Liver (tissue), 9 donors: Measurements from ENCODE around the gene FER. TPM values are rescaled to one million over a fixed set of nuclear protein-coding genes. Genes with fewer than 3 reads are reported as not detected.

Source experiments
- DNase-seq: peaks from one replicate; pipeline ENCODE4 v3.0.0-alpha.2; 2017; ENCODE audit warnings: low spot score
- H3K27ac ChIP-seq, 2 donors: one replicate each; pipeline ENCODE4 v1.7.0; 2013; ENCODE audit warnings: inconsistent platforms in 2 of 2, low read length in 2 of 2, control low read depth in 1 of 2, low read depth in 1 of 2, mild to moderate bottlenecking in 1 of 2
- H3K27me3 ChIP-seq, 4 donors: one replicate each; pipeline versions ENCODE4 v1.6.1 to v1.7.0; 2013; ENCODE audit warnings: low read length in 3 of 4, inconsistent platforms in 1 of 4, mild to moderate bottlenecking in 1 of 4, moderate library complexity in 1 of 4; ENCODE audit not compliant: control insufficient read depth in 4 of 4, insufficient read depth in 4 of 4
- H3K36me3 ChIP-seq, 4 donors: one replicate each; pipeline versions ENCODE4 v1.6.1 to v1.7.0; 2013; ENCODE audit warnings: low read length in 3 of 4, mild to moderate bottlenecking in 3 of 4, low read depth in 1 of 4, moderate library complexity in 1 of 4; ENCODE audit not compliant: control insufficient read depth in 4 of 4, insufficient read depth in 3 of 4
- H3K4me1 ChIP-seq, 4 donors: one replicate each; pipeline versions ENCODE4 v1.6.1 to v1.7.0; 2013; ENCODE audit warnings: low read length in 3 of 4, mild to moderate bottlenecking in 3 of 4, moderate library complexity in 1 of 4; ENCODE audit not compliant: control insufficient read depth in 4 of 4, insufficient read depth in 4 of 4
- H3K4me3 ChIP-seq, 3 donors: one replicate each; pipeline versions ENCODE4 v1.6.1 to v1.7.0; 2013; ENCODE audit warnings: low read length in 3 of 3, control low read depth in 1 of 3, low read depth in 1 of 3, mild to moderate bottlenecking in 1 of 3
- H3K9ac ChIP-seq, 2 donors: one replicate each; pipeline ENCODE4 v1.7.0; 2013; ENCODE audit warnings: low read length in 2 of 2, mild to moderate bottlenecking in 2 of 2, moderate library complexity in 2 of 2, control low read depth in 1 of 2, low read depth in 1 of 2
- H3K9me3 ChIP-seq, 4 donors: one replicate each; pipeline versions ENCODE4 v1.6.1 to v1.7.0; 2013; ENCODE audit warnings: low read length in 3 of 4; ENCODE audit not compliant: control insufficient read depth in 4 of 4
- EGR1 ChIP-seq, 2 donors: IDR thresholded peaks; 2 replicates each; pipeline ENCODE4 v1.6.1; 2016 to 2018; ENCODE audit warnings: antibody characterized with exemption in 2 of 2, low read depth in 2 of 2
- FOXA2 ChIP-seq: IDR thresholded peaks from 2 replicates; pipeline ENCODE4 v1.6.1; 2016; ENCODE audit warnings: antibody characterized with exemption
- GABPA ChIP-seq, 2 donors: IDR thresholded peaks in 1 of 2; conservative IDR thresholded peaks in 1 of 2; 2 replicates each; pipeline ENCODE4 v1.6.1; 2016; ENCODE audit warnings: antibody characterized with exemption in 2 of 2, mild to moderate bottlenecking in 1 of 2, moderate library complexity in 1 of 2
- HNF4A ChIP-seq, 2 donors: conservative IDR thresholded peaks; 2 replicates each; pipeline ENCODE4 v1.6.1; 2016; ENCODE audit warnings: antibody characterized with exemption in 2 of 2, mild to moderate bottlenecking in 2 of 2
- HNF4G ChIP-seq: IDR thresholded peaks from 2 replicates; pipeline ENCODE4 v1.6.1; 2016; ENCODE audit warnings: antibody characterized with exemption
- JUND ChIP-seq, 2 donors: IDR thresholded peaks; 2 replicates each; pipeline ENCODE4 v1.6.1; 2016; ENCODE audit warnings: antibody characterized with exemption in 2 of 2
- NR2F2 ChIP-seq: IDR thresholded peaks from 2 replicates; pipeline ENCODE4 v1.6.1; 2016; ENCODE audit warnings: antibody characterized with exemption
- RAD21 ChIP-seq, 2 donors: IDR thresholded peaks; 2 replicates each; pipeline ENCODE4 v1.6.1; 2016; ENCODE audit warnings: antibody characterized with exemption in 2 of 2, mild to moderate bottlenecking in 2 of 2
- RXRA ChIP-seq, 2 donors: IDR thresholded peaks; 2 replicates each; pipeline ENCODE4 v1.6.1; 2017 to 2018; ENCODE audit warnings: antibody characterized with exemption in 2 of 2, mild to moderate bottlenecking in 1 of 2
- SP1 ChIP-seq: IDR thresholded peaks from 2 replicates; pipeline ENCODE4 v1.6.1; 2018; ENCODE audit warnings: antibody characterized with exemption, mild to moderate bottlenecking
- TAF1 ChIP-seq: conservative IDR thresholded peaks from 2 replicates; pipeline ENCODE4 v1.6.1; 2016; ENCODE audit warnings: antibody characterized with exemption, mild to moderate bottlenecking
- YY1 ChIP-seq: IDR thresholded peaks from 2 replicates; pipeline ENCODE4 v1.6.1; 2016; ENCODE audit warnings: antibody characterized with exemption, mild to moderate bottlenecking
- polyA plus RNA-seq, 2 donors: library from polyadenylated mRNA; stranded (reverse) in 1 of 2; unstranded in 1 of 2; fragments of 200-250 nt in 1 of 2; fragments of >200 nt in 1 of 2; fragmentation: Nextera tagmentation in 1 of 2; extraction: Ambion mirVana in 1 of 2; gene quantifications; one replicate each; pipeline versions ENCODE4 v1.2.1 to v1.2.3, GENCODE V29; 2013 to 2015
- total RNA-seq, 2 donors: library from RNA; depleted of rRNA; stranded (reverse); fragments of >200 nt; gene quantifications; one replicate each; pipeline ENCODE4 v1.2.3, GENCODE V29; 2014
- TF ChIP-seq, protein P1 (sequence below): IDR thresholded peaks from 2 replicates; pipeline ENCODE4 v1.6.1; 2016; ENCODE audit warnings: antibody characterized with exemption
- TF ChIP-seq, protein P2 (sequence below): IDR thresholded peaks from 2 replicates; pipeline ENCODE4 v1.6.1; 2016; ENCODE audit warnings: antibody characterized with exemption, mild to moderate bottlenecking
- TF ChIP-seq, protein P3 (sequence below): fragments of 150-350 bp; IDR thresholded peaks from 2 replicates; pipeline ENCODE4 v1.5.1; 2017; ENCODE audit warnings: improper control_type of control experiment, low read depth, low read length; ENCODE audit not compliant: missing input control
- TF ChIP-seq, protein P4 (sequence below): IDR thresholded peaks from 2 replicates; pipeline ENCODE4 v1.6.1; 2016; ENCODE audit warnings: antibody characterized with exemption
- TF ChIP-seq, protein P5 (sequence below): IDR thresholded peaks from 2 replicates; pipeline ENCODE4 v1.6.1; 2016; ENCODE audit warnings: antibody characterized with exemption
- donor health status: healthy.
- donor health status: healthy.
- donor health status: healthy.
- donor health status: healthy.
- donor health status: healthy.

Gene FER
- total and polyA plus RNA-seq, 4 donors = 0.83 to 9.8 (median 5.9) TPM

DNA sequence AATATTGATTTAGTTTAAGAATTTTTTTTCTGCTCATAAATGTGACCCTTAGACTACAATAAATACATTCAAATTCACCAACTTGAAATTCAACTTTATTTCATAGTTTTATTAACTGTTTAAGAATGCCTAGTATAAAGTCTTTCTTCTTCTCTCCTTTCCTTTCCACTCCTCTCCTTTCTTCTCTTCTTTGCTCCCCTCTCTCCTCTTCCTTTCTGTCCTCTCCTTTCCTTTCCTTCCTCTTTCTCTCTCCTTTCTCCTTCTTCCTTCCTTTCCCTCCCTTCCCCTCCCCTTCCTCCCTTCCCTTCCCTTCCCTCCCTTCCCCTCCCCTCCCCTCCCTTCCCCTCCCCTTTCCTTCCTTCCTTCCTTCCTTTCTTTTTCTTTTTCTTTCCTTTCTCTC is 150.6 kb downstream of the FER start:
- H3K36me3 ChIP-seq = peaks cover 0 to 2% (median 0%) of the 10 kb centered on the region in 4 donors
- H3K27ac ChIP-seq = no peak overlapping the region
- no peaks in the 10 kb centered on the region for H3K27me3 ChIP-seq
- H3K4me1 ChIP-seq = no peaks in the 10 kb centered on the region
- TF ChIP-seq SP1 (no peak), RAD21 (IDR thresholded peaks at IDR 0.05) (no peak), TAF1 (no peak), EGR1 (IDR thresholded peaks at IDR 0.05; ENCODE audit: low read depth in 2 of 2) (no peak), GABPA (IDR thresholded peaks at IDR 0.05 in 1 of 2, conservative IDR thresholded peaks at IDR 0.05 in 1 of 2) (no peak), RXRA (IDR thresholded peaks at IDR 0.05) (no peak), JUND (IDR thresholded peaks at IDR 0.05) (no peak)
- TF ChIP-seq, protein P1, sequence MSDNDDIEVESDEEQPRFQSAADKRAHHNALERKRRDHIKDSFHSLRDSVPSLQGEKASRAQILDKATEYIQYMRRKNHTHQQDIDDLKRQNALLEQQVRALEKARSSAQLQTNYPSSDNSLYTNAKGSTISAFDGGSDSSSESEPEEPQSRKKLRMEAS = no peak
- TF ChIP-seq, protein P2, sequence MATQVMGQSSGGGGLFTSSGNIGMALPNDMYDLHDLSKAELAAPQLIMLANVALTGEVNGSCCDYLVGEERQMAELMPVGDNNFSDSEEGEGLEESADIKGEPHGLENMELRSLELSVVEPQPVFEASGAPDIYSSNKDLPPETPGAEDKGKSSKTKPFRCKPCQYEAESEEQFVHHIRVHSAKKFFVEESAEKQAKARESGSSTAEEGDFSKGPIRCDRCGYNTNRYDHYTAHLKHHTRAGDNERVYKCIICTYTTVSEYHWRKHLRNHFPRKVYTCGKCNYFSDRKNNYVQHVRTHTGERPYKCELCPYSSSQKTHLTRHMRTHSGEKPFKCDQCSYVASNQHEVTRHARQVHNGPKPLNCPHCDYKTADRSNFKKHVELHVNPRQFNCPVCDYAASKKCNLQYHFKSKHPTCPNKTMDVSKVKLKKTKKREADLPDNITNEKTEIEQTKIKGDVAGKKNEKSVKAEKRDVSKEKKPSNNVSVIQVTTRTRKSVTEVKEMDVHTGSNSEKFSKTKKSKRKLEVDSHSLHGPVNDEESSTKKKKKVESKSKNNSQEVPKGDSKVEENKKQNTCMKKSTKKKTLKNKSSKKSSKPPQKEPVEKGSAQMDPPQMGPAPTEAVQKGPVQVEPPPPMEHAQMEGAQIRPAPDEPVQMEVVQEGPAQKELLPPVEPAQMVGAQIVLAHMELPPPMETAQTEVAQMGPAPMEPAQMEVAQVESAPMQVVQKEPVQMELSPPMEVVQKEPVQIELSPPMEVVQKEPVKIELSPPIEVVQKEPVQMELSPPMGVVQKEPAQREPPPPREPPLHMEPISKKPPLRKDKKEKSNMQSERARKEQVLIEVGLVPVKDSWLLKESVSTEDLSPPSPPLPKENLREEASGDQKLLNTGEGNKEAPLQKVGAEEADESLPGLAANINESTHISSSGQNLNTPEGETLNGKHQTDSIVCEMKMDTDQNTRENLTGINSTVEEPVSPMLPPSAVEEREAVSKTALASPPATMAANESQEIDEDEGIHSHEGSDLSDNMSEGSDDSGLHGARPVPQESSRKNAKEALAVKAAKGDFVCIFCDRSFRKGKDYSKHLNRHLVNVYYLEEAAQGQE = no peak
- TF ChIP-seq, protein P3, sequence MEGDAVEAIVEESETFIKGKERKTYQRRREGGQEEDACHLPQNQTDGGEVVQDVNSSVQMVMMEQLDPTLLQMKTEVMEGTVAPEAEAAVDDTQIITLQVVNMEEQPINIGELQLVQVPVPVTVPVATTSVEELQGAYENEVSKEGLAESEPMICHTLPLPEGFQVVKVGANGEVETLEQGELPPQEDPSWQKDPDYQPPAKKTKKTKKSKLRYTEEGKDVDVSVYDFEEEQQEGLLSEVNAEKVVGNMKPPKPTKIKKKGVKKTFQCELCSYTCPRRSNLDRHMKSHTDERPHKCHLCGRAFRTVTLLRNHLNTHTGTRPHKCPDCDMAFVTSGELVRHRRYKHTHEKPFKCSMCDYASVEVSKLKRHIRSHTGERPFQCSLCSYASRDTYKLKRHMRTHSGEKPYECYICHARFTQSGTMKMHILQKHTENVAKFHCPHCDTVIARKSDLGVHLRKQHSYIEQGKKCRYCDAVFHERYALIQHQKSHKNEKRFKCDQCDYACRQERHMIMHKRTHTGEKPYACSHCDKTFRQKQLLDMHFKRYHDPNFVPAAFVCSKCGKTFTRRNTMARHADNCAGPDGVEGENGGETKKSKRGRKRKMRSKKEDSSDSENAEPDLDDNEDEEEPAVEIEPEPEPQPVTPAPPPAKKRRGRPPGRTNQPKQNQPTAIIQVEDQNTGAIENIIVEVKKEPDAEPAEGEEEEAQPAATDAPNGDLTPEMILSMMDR = no peak
- H3K9ac ChIP-seq = no peak overlapping the region
- no peaks in the 10 kb centered on the region for H3K9me3 ChIP-seq
- no peak overlapping the region for H3K4me3 ChIP-seq
- DNase-seq = no peak

DNA sequence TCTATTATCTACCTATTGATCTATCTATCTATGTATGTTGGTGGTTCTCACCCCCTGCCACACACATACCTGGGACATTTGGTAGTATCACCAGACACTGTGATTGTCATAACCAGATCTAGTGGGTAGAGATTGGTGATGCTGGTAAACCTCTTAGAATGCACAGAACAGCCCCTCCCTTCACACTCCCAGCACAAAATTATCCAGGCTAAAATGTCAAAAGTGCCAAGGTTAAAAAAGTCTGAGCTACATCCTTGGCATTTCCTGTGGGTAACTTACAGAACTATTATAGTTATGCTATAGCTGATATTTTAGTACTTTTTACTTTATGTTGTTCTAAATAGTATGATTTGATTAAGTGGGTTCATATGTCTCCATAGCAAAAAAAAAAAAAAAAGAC is 151.0 kb downstream of the FER start:
- no peak overlapping the region for H3K27ac ChIP-seq
- no peak overlapping the region for H3K9ac ChIP-seq
- no peak for DNase-seq
- no peak overlapping the region for H3K4me3 ChIP-seq
- no peaks in the 10 kb centered on the region for H3K27me3 ChIP-seq
- TF ChIP-seq JUND (IDR thresholded peaks at IDR 0.05) (no peak), FOXA2 (no peak), HNF4G (no peak), NR2F2 (no peak), YY1 (no peak), GABPA (IDR thresholded peaks at IDR 0.05 in 1 of 2, conservative IDR thresholded peaks at IDR 0.05 in 1 of 2) (no peak), HNF4A (conservative IDR thresholded peaks at IDR 0.05) (no peak)
- TF ChIP-seq, protein P4, sequence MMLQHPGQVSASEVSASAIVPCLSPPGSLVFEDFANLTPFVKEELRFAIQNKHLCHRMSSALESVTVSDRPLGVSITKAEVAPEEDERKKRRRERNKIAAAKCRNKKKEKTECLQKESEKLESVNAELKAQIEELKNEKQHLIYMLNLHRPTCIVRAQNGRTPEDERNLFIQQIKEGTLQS = no peak
- TF ChIP-seq, protein P5, sequence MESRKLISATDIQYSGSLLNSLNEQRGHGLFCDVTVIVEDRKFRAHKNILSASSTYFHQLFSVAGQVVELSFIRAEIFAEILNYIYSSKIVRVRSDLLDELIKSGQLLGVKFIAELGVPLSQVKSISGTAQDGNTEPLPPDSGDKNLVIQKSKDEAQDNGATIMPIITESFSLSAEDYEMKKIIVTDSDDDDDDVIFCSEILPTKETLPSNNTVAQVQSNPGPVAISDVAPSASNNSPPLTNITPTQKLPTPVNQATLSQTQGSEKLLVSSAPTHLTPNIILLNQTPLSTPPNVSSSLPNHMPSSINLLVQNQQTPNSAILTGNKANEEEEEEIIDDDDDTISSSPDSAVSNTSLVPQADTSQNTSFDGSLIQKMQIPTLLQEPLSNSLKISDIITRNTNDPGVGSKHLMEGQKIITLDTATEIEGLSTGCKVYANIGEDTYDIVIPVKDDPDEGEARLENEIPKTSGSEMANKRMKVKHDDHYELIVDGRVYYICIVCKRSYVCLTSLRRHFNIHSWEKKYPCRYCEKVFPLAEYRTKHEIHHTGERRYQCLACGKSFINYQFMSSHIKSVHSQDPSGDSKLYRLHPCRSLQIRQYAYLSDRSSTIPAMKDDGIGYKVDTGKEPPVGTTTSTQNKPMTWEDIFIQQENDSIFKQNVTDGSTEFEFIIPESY = no peak
- TF ChIP-seq, protein P2 = no peak
- TF ChIP-seq, protein P3 = no peak
- no peaks in the 10 kb centered on the region for H3K4me1 ChIP-seq
- H3K9me3 ChIP-seq = no peaks in the 10 kb centered on the region
- peaks cover 0 to 2% (median 0%) of the 10 kb centered on the region in 4 donors for H3K36me3 ChIP-seq
